ENCODE measurements around the gene TIE1. TPM values are rescaled to one million over a fixed set of nuclear protein-coding genes. Genes with fewer than 3 reads are reported as not detected.
A peak's percentile ranks its signal among the peaks of the same experiment; 100 is the strongest.

The TIE1 gene
- polyA plus RNA-seq, 4 donors, result 0.45 to 27.3 (median 6.2) TPM

DNA sequence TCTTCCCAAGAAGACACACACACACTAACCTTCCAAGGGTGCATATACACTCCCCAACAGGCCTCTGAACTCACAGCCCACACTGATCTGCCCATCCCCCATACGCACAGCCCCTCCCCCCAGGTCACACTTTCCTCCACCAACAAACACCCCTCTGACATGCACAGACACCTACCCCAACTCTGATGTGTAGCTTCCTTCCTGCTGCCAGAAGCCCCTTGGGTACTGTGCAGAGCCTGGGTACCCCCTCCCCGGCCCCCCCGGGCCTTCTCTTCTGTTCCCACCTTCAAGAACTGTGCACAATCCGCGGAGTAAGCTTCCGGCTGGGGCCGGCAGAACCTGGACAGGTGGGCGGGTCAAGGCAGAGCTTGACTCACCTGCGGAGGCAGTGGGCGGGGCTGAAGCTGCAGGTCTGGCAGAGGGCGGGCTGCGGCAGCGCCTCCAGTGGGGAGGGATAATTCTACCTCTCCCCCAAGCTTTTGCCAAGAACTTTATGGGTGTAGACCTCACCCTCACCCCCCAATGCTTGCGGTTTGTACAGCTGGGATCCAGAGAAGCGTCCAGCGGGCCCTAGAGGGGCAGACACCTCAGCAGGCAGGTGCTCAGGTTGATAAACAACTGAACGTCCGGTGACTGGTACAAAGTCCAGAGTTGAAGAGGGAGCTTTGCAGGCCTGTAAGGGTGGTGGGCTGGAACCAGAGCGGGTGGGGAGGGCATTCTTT is 15.4 kb upstream of the TIE1 start, which contains the start of gene C1orf210:
Gene C1orf210, minus strand, starts transcription at position 313 of the 722 bp plus-strand sequence. CDS start 2,311 bp downstream, outside the sequence.
- peaks cover 0 to 42% (median 2%) of the 10 kb centered on the region in 3 donors for H3K4me1 ChIP-seq (ENCODE audit: control insufficient read depth in 3 of 3, insufficient read depth in 2 of 3, low read depth in 1 of 3, low read length in 2 of 3)
- peak within 1 kb of the TSS in 2 of 3 donors; percentile 56 to 57 for H3K4me3 ChIP-seq (ENCODE audit: low read depth in 1 of 3, low read length in 3 of 3)
- H3K27ac ChIP-seq (ENCODE audit: low read depth in 1 of 3, low read length in 2 of 3), result peak within 1 kb of the TSS; percentile 78 to 97 (median 95)
- WGBS, 3 donors, result 8 to 37% (median 23%) methylated on average over 19 of the region's 19 CpGs
- no peak for FAIRE-seq
- DNase-seq, result peak; percentile 94 to 95
- H3K9me3 ChIP-seq (ENCODE audit: control insufficient read depth in 2 of 2, insufficient read depth in 1 of 2, low read depth in 1 of 2, low read length in 1 of 2), result no peaks in the 10 kb centered on the region
- no peaks in the 10 kb centered on the region for H3K27me3 ChIP-seq (ENCODE audit: control insufficient read depth in 3 of 3, insufficient read depth in 3 of 3, low read length in 3 of 3)
- H3K36me3 ChIP-seq (ENCODE audit: control insufficient read depth in 3 of 3, insufficient read depth in 2 of 3, low read depth in 1 of 3, low read length in 3 of 3), result peaks cover 0 to 23% (median 0%) of the 10 kb centered on the region in 3 donors

DNA sequence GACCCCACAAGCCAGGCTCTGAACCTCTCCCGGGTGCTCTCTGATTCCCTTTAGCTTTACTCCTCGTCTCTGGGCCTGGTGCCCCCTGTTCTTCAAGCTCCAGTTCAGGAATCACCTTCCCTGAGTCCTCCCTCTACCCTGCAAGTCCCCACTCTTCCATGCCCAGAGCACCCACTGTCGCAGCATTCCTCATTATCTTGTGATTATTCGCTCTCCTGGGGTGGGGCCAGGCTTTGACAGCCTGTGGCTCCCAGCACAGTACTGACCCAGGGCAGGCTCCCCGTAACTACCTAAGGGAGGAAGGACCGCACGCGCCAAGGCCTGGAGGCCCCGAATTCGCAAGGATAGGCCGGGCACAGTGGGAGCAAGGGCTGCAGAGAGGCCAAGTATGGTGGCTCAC is 14.7 kb upstream of the TIE1 start:
- FAIRE-seq (no peak), DNase-seq (peak; percentile 77 to 79)
- Histone ChIP-seq H3K27me3 (ENCODE audit: control insufficient read depth in 3 of 3, insufficient read depth in 3 of 3, low read length in 3 of 3) (no peaks in the 10 kb centered on the region), H3K36me3 (ENCODE audit: control insufficient read depth in 3 of 3, insufficient read depth in 2 of 3, low read depth in 1 of 3, low read length in 3 of 3) (peaks cover 0 to 17% (median 0%) of the 10 kb centered on the region in 3 donors), H3K9me3 (ENCODE audit: control insufficient read depth in 2 of 2, insufficient read depth in 1 of 2, low read depth in 1 of 2, low read length in 1 of 2) (no peaks in the 10 kb centered on the region), H3K4me1 (ENCODE audit: control insufficient read depth in 3 of 3, insufficient read depth in 2 of 3, low read depth in 1 of 3, low read length in 2 of 3) (peaks cover 0 to 42% (median 2%) of the 10 kb centered on the region in 3 donors), H3K4me3 (ENCODE audit: low read depth in 1 of 3, low read length in 3 of 3) (peak overlapping the region in 2 of 3 donors; percentile 56 to 57), H3K27ac (ENCODE audit: low read depth in 1 of 3, low read length in 2 of 3) (peak overlapping the region; percentile 78 to 97 (median 95))
- WGBS, 3 donors, result 28 to 75% (median 35%) methylated on average over 11 of the region's 11 CpGs

DNA sequence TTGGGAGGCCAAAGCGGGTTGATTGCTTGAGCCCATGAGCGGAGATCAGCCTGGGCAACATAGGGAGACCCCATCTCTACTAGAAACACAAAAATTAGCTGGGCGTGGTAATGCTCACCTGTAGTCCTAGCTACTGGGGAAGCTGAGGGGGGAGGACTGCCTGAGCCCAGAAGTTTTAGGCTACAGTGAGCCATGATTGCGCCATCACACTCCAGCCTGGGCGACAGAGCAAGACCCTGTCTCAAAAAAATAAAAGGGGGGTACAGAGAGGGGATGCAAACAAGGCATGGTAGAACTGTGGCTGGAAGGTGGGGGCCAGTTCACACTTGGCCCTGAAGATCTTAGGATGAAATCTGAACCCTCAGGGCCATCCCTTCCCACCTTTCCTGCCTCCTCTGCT is 14.2 kb upstream of the TIE1 start:
- Histone ChIP-seq H3K9me3 (ENCODE audit: control insufficient read depth in 2 of 2, insufficient read depth in 1 of 2, low read depth in 1 of 2, low read length in 1 of 2) (no peaks in the 10 kb centered on the region), H3K27ac (ENCODE audit: low read depth in 1 of 3, low read length in 2 of 3) (peak overlapping the region; percentile 78 to 97 (median 95)), H3K27me3 (ENCODE audit: control insufficient read depth in 3 of 3, insufficient read depth in 3 of 3, low read length in 3 of 3) (no peaks in the 10 kb centered on the region), H3K36me3 (ENCODE audit: control insufficient read depth in 3 of 3, insufficient read depth in 2 of 3, low read depth in 1 of 3, low read length in 3 of 3) (peaks cover 0 to 13% (median 0%) of the 10 kb centered on the region in 3 donors), H3K4me1 (ENCODE audit: control insufficient read depth in 3 of 3, insufficient read depth in 2 of 3, low read depth in 1 of 3, low read length in 2 of 3) (peaks cover 0 to 42% (median 2%) of the 10 kb centered on the region in 3 donors), H3K4me3 (ENCODE audit: low read depth in 1 of 3, low read length in 3 of 3) (no peak overlapping the region)
- WGBS, 3 donors, result 91 to 97% (median 97%) methylated on average over 5 of the region's 5 CpGs
- DNase-seq (no peak), FAIRE-seq (no peak)

DNA sequence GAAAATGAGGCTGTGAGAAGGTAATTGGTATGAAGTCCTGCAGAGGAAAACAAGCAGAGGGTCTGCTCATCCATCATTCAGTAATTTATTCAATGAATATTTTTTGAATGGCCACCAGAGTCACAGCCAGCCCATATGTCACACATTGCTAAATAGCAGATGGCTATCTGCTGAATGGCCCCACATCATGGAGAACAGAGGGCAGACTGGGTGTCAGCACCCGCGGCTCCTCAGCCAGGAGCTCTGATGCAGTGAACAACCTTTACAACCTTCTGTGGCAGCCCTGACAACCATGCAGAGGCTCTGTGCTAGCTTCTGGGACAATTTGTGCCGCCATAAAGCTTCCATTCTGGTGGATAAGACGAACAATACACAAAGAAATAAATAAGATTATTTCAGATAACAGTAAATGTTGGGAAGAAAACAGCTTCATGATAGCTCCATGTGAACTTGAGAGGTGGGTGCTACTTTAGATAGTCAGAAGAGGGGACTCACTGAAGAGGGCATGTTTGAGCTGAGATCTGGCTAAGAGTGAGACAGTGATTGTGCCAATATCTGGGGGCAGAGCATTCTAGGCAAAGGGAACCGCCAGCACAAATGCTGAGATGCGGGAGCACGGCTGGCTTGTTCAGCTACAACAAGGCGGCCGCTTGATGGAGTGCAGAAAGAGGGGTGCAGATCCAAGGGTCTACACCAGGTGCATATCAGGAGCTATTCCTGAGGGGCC is 12.6 kb upstream of the TIE1 start:
- DNase-seq (no peak), FAIRE-seq (no peak)
- H3K27ac ChIP-seq (ENCODE audit: low read depth in 1 of 3, low read length in 2 of 3), result no peak overlapping the region
- H3K9me3 ChIP-seq (ENCODE audit: control insufficient read depth in 2 of 2, insufficient read depth in 1 of 2, low read depth in 1 of 2, low read length in 1 of 2), result no peaks in the 10 kb centered on the region
- peaks cover 0 to 36% (median 2%) of the 10 kb centered on the region in 3 donors for H3K4me1 ChIP-seq (ENCODE audit: control insufficient read depth in 3 of 3, insufficient read depth in 2 of 3, low read depth in 1 of 3, low read length in 2 of 3)
- WGBS, 3 donors, result 74 to 83% (median 82%) methylated on average over 9 of the region's 9 CpGs
- H3K4me3 ChIP-seq (ENCODE audit: low read depth in 1 of 3, low read length in 3 of 3), result no peak overlapping the region
- H3K36me3 ChIP-seq (ENCODE audit: control insufficient read depth in 3 of 3, insufficient read depth in 2 of 3, low read depth in 1 of 3, low read length in 3 of 3), result peaks cover 0 to under 1% (median 0%) of the 10 kb centered on the region in 3 donors
- no peaks in the 10 kb centered on the region for H3K27me3 ChIP-seq (ENCODE audit: control insufficient read depth in 3 of 3, insufficient read depth in 3 of 3, low read length in 3 of 3)

DNA sequence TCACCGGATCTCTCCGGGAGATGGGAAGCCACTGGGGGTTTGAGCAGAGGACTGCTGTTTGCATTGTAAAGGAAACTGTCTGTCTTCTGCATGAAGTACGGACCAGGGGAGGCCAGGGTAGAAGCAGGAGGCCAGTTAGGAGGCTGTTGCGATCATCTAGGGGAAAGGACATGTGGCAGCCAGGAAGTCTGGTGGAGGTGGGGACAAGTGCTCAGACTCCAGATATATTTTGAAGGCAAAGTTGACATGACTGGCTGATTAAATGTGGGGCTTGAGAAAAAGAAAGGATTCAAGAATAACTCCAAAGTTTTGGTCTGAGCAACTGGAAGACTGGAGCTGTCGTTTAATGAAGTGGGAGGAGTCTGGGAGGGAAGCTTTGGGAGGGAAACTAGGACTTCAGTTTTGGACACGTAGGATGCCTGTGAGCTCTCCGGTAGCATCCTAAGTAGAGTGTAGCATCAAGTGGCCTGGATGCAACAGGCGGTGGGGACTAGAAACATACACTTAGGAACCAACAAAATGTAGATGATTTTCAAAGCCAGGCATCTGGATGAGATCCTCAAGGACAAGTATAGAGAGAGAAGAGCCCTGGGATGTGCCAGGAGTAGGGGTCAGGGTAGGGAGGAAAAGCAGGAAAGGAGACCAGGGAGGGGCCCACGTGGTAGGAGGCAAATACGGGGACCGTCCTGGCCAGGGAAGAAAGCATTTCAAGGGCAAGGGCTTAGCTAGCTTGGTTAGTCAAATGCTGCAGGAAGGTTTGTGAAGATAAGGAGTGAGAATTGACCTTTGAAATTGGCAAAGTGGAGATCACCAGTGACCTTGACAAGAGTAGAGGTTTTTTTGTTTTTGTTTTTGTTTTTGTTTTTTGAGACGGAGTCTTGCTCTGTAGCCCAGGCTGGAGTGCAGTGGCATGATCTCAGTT is 11.7 kb upstream of the TIE1 start:
- no peak for FAIRE-seq
- Histone ChIP-seq H3K4me3 (ENCODE audit: low read depth in 1 of 3, low read length in 3 of 3) (no peak overlapping the region), H3K4me1 (ENCODE audit: control insufficient read depth in 3 of 3, insufficient read depth in 2 of 3, low read depth in 1 of 3, low read length in 2 of 3) (peaks cover 0 to 28% (median 2%) of the 10 kb centered on the region in 3 donors), H3K36me3 (ENCODE audit: control insufficient read depth in 3 of 3, insufficient read depth in 2 of 3, low read depth in 1 of 3, low read length in 3 of 3) (no peaks in the 10 kb centered on the region), H3K27ac (ENCODE audit: low read depth in 1 of 3, low read length in 2 of 3) (peak overlapping the region in 1 of 3 donors; percentile 42), H3K27me3 (ENCODE audit: control insufficient read depth in 3 of 3, insufficient read depth in 3 of 3, low read length in 3 of 3) (no peaks in the 10 kb centered on the region), H3K9me3 (ENCODE audit: control insufficient read depth in 2 of 2, insufficient read depth in 1 of 2, low read depth in 1 of 2, low read length in 1 of 2) (no peaks in the 10 kb centered on the region)
- peak; percentile 30 to 62 for DNase-seq
- WGBS, 3 donors, result 53 to 70% (median 63%) methylated on average over 12 of the region's 12 CpGs

DNA sequence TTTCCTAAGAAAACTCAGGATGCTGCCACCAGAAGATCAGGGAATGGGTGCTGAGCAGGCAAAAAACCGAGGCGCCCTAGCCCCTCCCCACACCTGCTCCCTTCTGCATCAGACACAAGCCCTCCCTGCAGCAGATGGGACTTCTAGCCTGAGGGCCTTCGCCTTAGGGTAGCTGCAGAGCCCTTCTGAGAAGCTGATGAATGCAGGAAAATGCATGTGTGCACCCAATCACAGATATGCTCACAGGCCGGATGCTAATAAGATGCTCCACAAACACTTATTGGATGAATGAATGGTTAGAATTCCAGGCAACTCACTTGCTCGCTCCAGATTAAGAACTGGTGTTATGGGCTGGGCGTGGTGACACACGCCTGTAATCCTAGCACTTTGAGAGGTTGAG is 8.6 kb upstream of the TIE1 start:
- no peaks in the 10 kb centered on the region for H3K9me3 ChIP-seq (ENCODE audit: control insufficient read depth in 2 of 2, insufficient read depth in 1 of 2, low read depth in 1 of 2, low read length in 1 of 2)
- H3K27ac ChIP-seq (ENCODE audit: low read depth in 1 of 3, low read length in 2 of 3), result no peak overlapping the region
- WGBS, 3 donors, result 68 to 78% (median 75%) methylated on average over 7 of the region's 7 CpGs
- H3K36me3 ChIP-seq (ENCODE audit: control insufficient read depth in 3 of 3, insufficient read depth in 2 of 3, low read depth in 1 of 3, low read length in 3 of 3), result no peaks in the 10 kb centered on the region
- no peak overlapping the region for H3K4me3 ChIP-seq (ENCODE audit: low read depth in 1 of 3, low read length in 3 of 3)
- H3K27me3 ChIP-seq (ENCODE audit: control insufficient read depth in 3 of 3, insufficient read depth in 3 of 3, low read length in 3 of 3), result no peaks in the 10 kb centered on the region
- H3K4me1 ChIP-seq (ENCODE audit: control insufficient read depth in 3 of 3, insufficient read depth in 2 of 3, low read depth in 1 of 3, low read length in 2 of 3), result peaks cover 0 to 16% (median 0%) of the 10 kb centered on the region in 3 donors
- no peak for FAIRE-seq
- no peak for DNase-seq

DNA sequence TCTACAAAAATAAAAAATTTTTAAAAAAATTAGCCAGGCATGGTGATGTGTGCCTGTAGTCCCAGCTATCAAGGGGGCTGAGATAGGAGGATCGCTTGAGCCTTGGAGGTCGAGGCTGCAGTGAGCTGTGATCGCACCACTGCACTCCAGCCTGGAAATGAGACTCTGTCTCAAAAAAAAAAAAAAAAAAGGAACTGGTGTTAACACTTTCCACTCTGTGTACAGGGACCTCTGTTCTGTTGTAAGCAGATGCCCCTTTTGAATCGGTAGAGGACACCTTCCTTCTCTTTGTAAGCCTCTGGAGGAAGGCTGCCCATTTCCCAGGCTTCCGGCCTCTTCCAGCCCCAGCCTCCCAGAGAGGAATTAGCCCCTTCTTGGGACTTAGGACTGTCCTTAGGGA is 8.1 kb upstream of the TIE1 start:
- no peak for FAIRE-seq
- no peak for DNase-seq
- 82 to 84% (median 82%) methylated on average over 5 of the region's 5 CpGs for WGBS, 3 donors
- H3K4me1 ChIP-seq (ENCODE audit: control insufficient read depth in 3 of 3, insufficient read depth in 2 of 3, low read depth in 1 of 3, low read length in 2 of 3), result peaks cover 0 to 16% (median 0%) of the 10 kb centered on the region in 3 donors
- H3K27me3 ChIP-seq (ENCODE audit: control insufficient read depth in 3 of 3, insufficient read depth in 3 of 3, low read length in 3 of 3), result no peaks in the 10 kb centered on the region
- H3K9me3 ChIP-seq (ENCODE audit: control insufficient read depth in 2 of 2, insufficient read depth in 1 of 2, low read depth in 1 of 2, low read length in 1 of 2), result no peaks in the 10 kb centered on the region
- no peaks in the 10 kb centered on the region for H3K36me3 ChIP-seq (ENCODE audit: control insufficient read depth in 3 of 3, insufficient read depth in 2 of 3, low read depth in 1 of 3, low read length in 3 of 3)
- H3K4me3 ChIP-seq (ENCODE audit: low read depth in 1 of 3, low read length in 3 of 3), result no peak overlapping the region
- no peak overlapping the region for H3K27ac ChIP-seq (ENCODE audit: low read depth in 1 of 3, low read length in 2 of 3)

DNA sequence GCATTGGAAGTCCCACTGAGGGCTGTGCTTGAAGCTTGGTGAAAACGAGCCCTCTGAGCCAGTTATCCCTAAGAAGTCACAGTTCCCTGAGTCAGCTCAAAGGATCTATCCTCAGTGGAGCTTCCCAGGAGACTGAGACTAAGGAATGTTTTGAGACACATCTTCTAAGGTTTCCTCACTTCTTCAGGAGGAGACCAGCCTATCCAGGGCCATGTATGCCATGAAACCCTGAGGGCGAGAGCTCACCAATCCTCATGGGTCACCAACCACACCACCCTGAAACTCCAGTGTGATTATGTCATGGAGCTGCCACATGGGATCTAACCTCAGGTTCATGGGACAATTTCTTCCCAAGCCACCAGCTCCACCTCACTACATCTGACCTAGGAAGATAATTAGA is 7.6 kb upstream of the TIE1 start:
- Histone ChIP-seq H3K27me3 (ENCODE audit: control insufficient read depth in 3 of 3, insufficient read depth in 3 of 3, low read length in 3 of 3) (no peaks in the 10 kb centered on the region), H3K9me3 (ENCODE audit: control insufficient read depth in 2 of 2, insufficient read depth in 1 of 2, low read depth in 1 of 2, low read length in 1 of 2) (no peaks in the 10 kb centered on the region), H3K4me1 (ENCODE audit: control insufficient read depth in 3 of 3, insufficient read depth in 2 of 3, low read depth in 1 of 3, low read length in 2 of 3) (peaks cover 0 to 15% (median 0%) of the 10 kb centered on the region in 3 donors), H3K27ac (ENCODE audit: low read depth in 1 of 3, low read length in 2 of 3) (no peak overlapping the region), H3K36me3 (ENCODE audit: control insufficient read depth in 3 of 3, insufficient read depth in 2 of 3, low read depth in 1 of 3, low read length in 3 of 3) (no peaks in the 10 kb centered on the region), H3K4me3 (ENCODE audit: low read depth in 1 of 3, low read length in 3 of 3) (no peak overlapping the region)
- FAIRE-seq (no peak), DNase-seq (no peak)
- 81 to 85% (median 81%) methylated on average over 2 of the region's 2 CpGs for WGBS, 3 donors

Measured in small intestine (tissue), 7 donors.